ENCODE measurements around the gene RPS27.
A peak's percentile ranks its signal among the peaks of the same experiment; 100 is the strongest.

- TF ChIP-seq YY1 (IDR thresholded peaks at IDR 0.05; ENCODE audit: low read depth): peak; percentile 13; the same call in 1 of the 2 replicates
- TF ChIP-seq EGR1 (IDR thresholded peaks at IDR 0.05): no peak
- no peak for TF ChIP-seq EP300 (IDR thresholded peaks at IDR 0.05; ENCODE audit: borderline replicate concordance)
- TF ChIP-seq REST (IDR thresholded peaks at IDR 0.05; ENCODE audit: low read depth): no peak
- TF ChIP-seq TCF12 (IDR thresholded peaks at IDR 0.05; ENCODE audit: low read depth): no peak
Measured at GRCh38 chr1:153963030-153963849, 27.3 kb upstream of the RPS27 start, which contains the start of gene SLC39A1.

Data from Ishikawa (cell line).